Measurements from ENCODE around the gene SLC25A10. TPM values are rescaled to one million over a fixed set of nuclear protein-coding genes. Genes with fewer than 3 reads are reported as not detected.

SLC25A10 gene, protein sequence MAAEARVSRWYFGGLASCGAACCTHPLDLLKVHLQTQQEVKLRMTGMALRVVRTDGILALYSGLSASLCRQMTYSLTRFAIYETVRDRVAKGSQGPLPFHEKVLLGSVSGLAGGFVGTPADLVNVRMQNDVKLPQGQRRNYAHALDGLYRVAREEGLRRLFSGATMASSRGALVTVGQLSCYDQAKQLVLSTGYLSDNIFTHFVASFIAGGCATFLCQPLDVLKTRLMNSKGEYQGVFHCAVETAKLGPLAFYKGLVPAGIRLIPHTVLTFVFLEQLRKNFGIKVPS
- total RNA-seq (2021; fragmentation: NEBNext Ultra II Directional; extraction: Animal tissue kit (Norgen Biotek cat#: 25700)), result 22.2 and 25.3 TPM in 2 replicates
- polyA plus RNA-seq (2011; rRNA removed), result 43.0 and 60.9 TPM in 2 replicates
- polyA plus RNA-seq (2011; cell fraction: cytosol; rRNA removed), result 30.8 TPM
- polyA plus RNA-seq (2011; cell fraction: nucleus; rRNA removed), result 77.5 TPM
- 14.8 to 29.0 TPM (median 26.6 TPM) in 4 replicates for polyA plus RNA-seq (2012, experiment 1 of 2)
- 33.3 TPM for polyA plus RNA-seq (2012, experiment 2 of 2)
- polyA plus RNA-seq (2013, experiment 1 of 2), result 19.0 TPM
- polyA plus RNA-seq (2013, experiment 2 of 2), result 20.0 TPM
- 11.7 and 14.2 TPM in 2 replicates for polyA minus RNA-seq (2011; rRNA and poly(A)+ RNA removed)
- 14.8 TPM for polyA minus RNA-seq (2011; cell fraction: cytosol; rRNA and poly(A)+ RNA removed)
- 24.0 TPM for polyA minus RNA-seq (2011; cell fraction: nucleus; rRNA and poly(A)+ RNA removed)
- long read RNA-seq, experiment 1, transcript SLC25A10-202 (11 exons, 1,885 nt), result major isoform, 11 of 26 reads
- long read RNA-seq, experiment 1, partial matches to known transcripts, result 10 of 26 reads
- long read RNA-seq, experiment 1, other reads (novel, unspliced or antisense), result 4 of 26 reads
- long read RNA-seq, experiment 2, partial matches to known transcripts, result 0 of 1 reads
- long read RNA-seq, experiment 2, other reads (novel, unspliced or antisense), result 1 of 1 reads

DNA sequence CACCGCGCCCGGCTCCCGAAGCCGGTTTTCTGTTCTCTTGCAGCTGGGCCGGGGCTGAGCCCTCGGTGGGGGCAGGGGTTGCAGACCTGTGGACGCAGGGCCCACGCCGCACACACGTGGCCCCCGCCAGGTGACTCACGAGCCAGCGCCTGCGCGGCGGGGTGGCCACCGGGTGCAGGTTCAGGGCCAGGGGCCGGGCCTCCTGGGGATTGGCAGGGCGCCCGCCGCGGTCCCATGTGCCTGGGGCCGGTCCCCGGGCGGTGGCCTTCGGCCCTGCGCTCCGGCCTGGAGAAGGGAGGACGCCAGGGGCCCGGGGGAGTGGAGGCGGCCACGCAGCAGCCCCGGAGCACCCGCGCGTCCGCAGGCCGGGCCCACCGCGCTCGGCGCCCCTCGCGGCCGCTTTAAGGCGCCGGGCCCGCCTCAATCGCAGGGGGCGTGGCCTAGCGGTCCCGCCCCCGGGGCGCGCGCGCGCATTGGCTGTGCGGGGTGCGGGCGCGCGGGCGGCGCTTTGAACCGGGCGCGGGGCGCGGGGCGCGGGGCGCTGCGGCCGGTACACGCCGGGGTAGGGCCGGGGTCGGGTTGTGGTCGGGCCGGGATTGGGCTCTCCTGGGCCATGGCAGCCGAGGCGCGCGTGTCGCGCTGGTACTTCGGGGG, at the start of gene SLC25A10:
Gene SLC25A10, plus strand, starts transcription at position 471 of the 654 bp plus-strand sequence. Its CDS starts 143 bp downstream, at position 614.
- H3K36me3 ChIP-seq (ENCODE audit: control insufficient read depth in 2 of 4, insufficient read depth in 4 of 4, low read length in 3 of 4), result peaks cover 3 to 13% (median 6%) of the 10 kb centered on the region in 4 experiments; a peak in 6 of 8 replicates
- H3K14ac ChIP-seq (ENCODE audit: insufficient read length), result no peak within 1 kb of the TSS
- no peak within 1 kb of the TSS for H2BK15ac ChIP-seq (ENCODE audit: low read length)
- no peaks in the 10 kb centered on the region; a peak in 2 of 7 replicates for H3K27me3 ChIP-seq (replicated peaks in 1 of 4; ENCODE audit: control insufficient read depth in 3 of 4, extremely low read depth in 1 of 4, insufficient read depth in 3 of 4, low read length in 3 of 4)
- no peak within 1 kb of the TSS for H3K56ac ChIP-seq (replicated peaks; ENCODE audit: insufficient read length, low read depth, low read length)
- H2BK5ac ChIP-seq (ENCODE audit: low read depth, low read length), result peak within 1 kb of the TSS; percentile 54; the same call in 1 of the 2 replicates
- H3K4me3 ChIP-seq (ENCODE audit: extremely low read depth in 1 of 4, insufficient read depth in 2 of 4, low read depth in 3 of 4, low read length in 4 of 4), result peak within 1 kb of the TSS; percentile 48 to 86 (median 60)
- FAIRE-seq (no peak), DNase-seq (ENCODE audit: low read depth in 1 of 2, low spot score in 2 of 2) (peak in 1 of 2 experiments; percentile 85)
- H2BK12ac ChIP-seq (ENCODE audit: low read depth, low read length), result 0 out of 2 replicates have a peak within 1 kb of the TSS, but pooled peaks have one; percentile 78
- H3K23me2 ChIP-seq (ENCODE audit: low read depth, low read length), result peaks cover 20% of the 10 kb centered on the region
- no peak within 1 kb of the TSS for H4K91ac ChIP-seq (replicated peaks; ENCODE audit: insufficient read length, low read length)
- H4K20me1 ChIP-seq (replicated peaks in 1 of 2; ENCODE audit: control insufficient read depth in 1 of 2, insufficient read depth in 2 of 2, low read length in 2 of 2), result peaks cover 3 to 14% of the 10 kb centered on the region in 2 experiments
- peak within 1 kb of the TSS; percentile 87 to 96 for H3K4me2 ChIP-seq (ENCODE audit: insufficient read depth in 1 of 2, low read depth in 2 of 2, low read length in 2 of 2)
- H3K9me3 ChIP-seq (ENCODE audit: insufficient read depth in 2 of 2, low read depth in 1 of 2, low read length in 1 of 2), result no peaks in the 10 kb centered on the region
- peak within 1 kb of the TSS; percentile 51 to 75 (median 63) for H3K9ac ChIP-seq (replicated peaks in 1 of 4; ENCODE audit: extremely low read depth in 1 of 4, low read depth in 3 of 4, low read length in 3 of 4)
- H3K23ac ChIP-seq (ENCODE audit: insufficient read length), result no peak within 1 kb of the TSS
- peaks cover 0 to 7% of the 10 kb centered on the region in 2 experiments; a peak in 1 of 4 replicates for H3K79me2 ChIP-seq (ENCODE audit: control insufficient read depth in 1 of 2, insufficient read depth in 2 of 2, low read length in 2 of 2)
- 5% methylated on average over 37 of the region's 89 CpGs; no CpG with 5 or more reads in 1 of the 2 experiments for WGBS, 2 experiments (ENCODE audit: extremely low coverage in 1 of 2, insufficient coverage in 1 of 2, insufficient read length in 1 of 2, insufficient replicate concordance in 2 of 2, low coverage in 1 of 2, low lambda C conversion rate in 2 of 2, missing lambda C conversion rate in 1 of 2)
- no peak within 1 kb of the TSS for H2AK5ac ChIP-seq (ENCODE audit: low read depth, low read length)
- peak within 1 kb of the TSS; percentile 65 for H4K5ac ChIP-seq (ENCODE audit: insufficient read length, low read depth, low read length)
- H4K8ac ChIP-seq (ENCODE audit: extremely low read depth, insufficient read depth, low read length), result peak within 1 kb of the TSS; percentile 83
- H2AFZ ChIP-seq (ENCODE audit: low read length), result no peak within 1 kb of the TSS
- peaks cover 10% of the 10 kb centered on the region for H3K79me1 ChIP-seq (ENCODE audit: low read depth, low read length)
- peak within 1 kb of the TSS; percentile 32 for H3K18ac ChIP-seq (ENCODE audit: extremely low read depth, low read length)
- ChIA-PET POLR2A (ENCODE audit: partially characterized antibody) (interaction anchor here (0.7 to 25.9 kb wide), 8 partner anchors 3 to 231 kb away, joined by 3 to 436 read pairs (median 4); partner anchors contain the start of genes ARL16, HGS, MRPL12 and SLC25A10), CTCF (ENCODE audit: partially characterized antibody) (interaction anchor here (0.6 kb wide), 1 partner anchor 19 kb away, joined by 5 read pairs; no protein-coding TSS in a partner anchor)
- H3K27ac ChIP-seq (ENCODE audit: low read depth, low read length), result no peak within 1 kb of the TSS
- H2BK120ac ChIP-seq (replicated peaks; ENCODE audit: low read depth, low read length), result no peak within 1 kb of the TSS
- H3K4ac ChIP-seq (replicated peaks; ENCODE audit: insufficient read length, low read depth, low read length), result peak within 1 kb of the TSS; percentile 69
- no peak within 1 kb of the TSS for H2BK20ac ChIP-seq (ENCODE audit: low read length)
- H3K4me1 ChIP-seq (replicated peaks in 1 of 4; ENCODE audit: control insufficient read depth in 3 of 4, insufficient read depth in 4 of 4, low read length in 3 of 4), result peaks cover 0 to 24% (median 18%) of the 10 kb centered on the region in 4 experiments; a peak in 5 of 7 replicates
- TF ChIP-seq POLR2A (IDR thresholded peaks at IDR 0.05; ENCODE audit: control extremely low read depth in 1 of 2, low read depth in 2 of 2, low read length in 2 of 2) (0 out of 3 replicates have a peak, but pooled peaks of 1 of the 2 experiments have one; percentile 31), PHF8 (conservative IDR thresholded peaks at IDR 0.05; ENCODE audit: low read depth, low read length) (peak; percentile 56), EGR1 (IDR thresholded peaks at IDR 0.05; ENCODE audit: borderline replicate concordance, low read depth, low read length) (0 out of 2 replicates have a peak, but pooled peaks have one; percentile 13), KDM4A (IDR thresholded peaks at IDR 0.05; ENCODE audit: low read depth, low read length, severe bottlenecking) (peak; percentile 6), CBX8 (IDR thresholded peaks at IDR 0.05; ENCODE audit: borderline replicate concordance, low read depth, low read length) (no peak)
- TF ChIP-seq, protein P1, sequence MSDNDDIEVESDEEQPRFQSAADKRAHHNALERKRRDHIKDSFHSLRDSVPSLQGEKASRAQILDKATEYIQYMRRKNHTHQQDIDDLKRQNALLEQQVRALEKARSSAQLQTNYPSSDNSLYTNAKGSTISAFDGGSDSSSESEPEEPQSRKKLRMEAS (IDR thresholded peaks at IDR 0.05), result peak; percentile 65

Measured in H1 (cell line).